HG02588 (cell line): ENCODE measurements around the gene PHACTR1.
A peak's percentile ranks its signal among the peaks of the same experiment; 100 is the strongest.
"Not testable (repeated sequence)": the region's sequence is repeated elsewhere in the genome, so short reads cannot be mapped to it uniquely, and the experiment has no call there.

Experiments
- ATAC-seq: cut with Tn5 transposase; IDR thresholded peaks from one replicate; pipeline ENCODE4 v1.9.1; 2021; ENCODE audit warnings: mild to moderate bottlenecking, moderate library complexity; ENCODE audit not compliant: unreplicated experiment

Gene PHACTR1

GRCh38 chr6:13298446-13298845 is 581.9 kb downstream of the PHACTR1 start:
- no peak for ATAC-seq

GRCh38 chr6:13299403-13299821 is 582.8 kb downstream of the PHACTR1 start:
- ATAC-seq = no peak

DNA sequence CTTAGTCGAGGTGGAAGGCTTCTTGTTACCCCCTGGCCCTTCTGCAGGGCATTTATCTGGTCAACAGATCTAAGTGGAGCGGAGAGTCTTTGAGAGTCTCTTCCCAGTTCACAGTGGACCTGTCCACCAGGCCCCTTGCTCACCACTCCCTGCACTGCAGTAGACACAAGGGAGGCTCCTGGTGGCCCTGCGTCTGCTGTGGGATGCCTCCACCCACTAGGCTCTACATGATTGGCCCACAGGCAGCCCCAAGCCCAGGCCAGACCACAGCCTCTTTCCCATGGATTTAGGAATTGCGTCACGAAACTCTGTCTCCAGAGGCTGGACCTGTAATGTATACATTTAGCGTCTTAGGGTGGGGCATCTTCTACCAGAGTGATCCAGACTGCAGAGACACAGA is 583.4 kb downstream of the PHACTR1 start:
- ATAC-seq = no peak

GRCh38 chr6:13300643-13301590 is 584.4 kb downstream of the PHACTR1 start:
- ATAC-seq = no peak

DNA sequence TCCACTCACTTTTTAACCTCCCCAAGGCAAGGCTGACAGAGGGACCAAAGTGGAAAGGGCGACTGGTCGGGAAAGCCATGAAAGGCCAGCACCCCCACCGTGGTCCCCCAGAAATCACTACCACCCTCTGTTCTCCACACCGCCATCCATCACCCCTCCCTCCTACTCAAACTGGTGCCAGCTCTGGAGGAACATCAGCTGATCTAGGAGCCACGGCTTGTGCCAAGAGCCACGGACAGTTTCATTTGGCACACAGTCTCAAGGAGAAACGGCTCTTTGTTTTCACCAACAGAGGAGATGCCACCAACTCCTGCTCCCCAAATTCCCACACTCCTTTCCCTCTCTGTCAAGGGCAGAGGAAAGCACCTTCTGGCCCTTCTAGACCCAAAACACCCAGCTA is 585.7 kb downstream of the PHACTR1 start:
- no peak for ATAC-seq

DNA sequence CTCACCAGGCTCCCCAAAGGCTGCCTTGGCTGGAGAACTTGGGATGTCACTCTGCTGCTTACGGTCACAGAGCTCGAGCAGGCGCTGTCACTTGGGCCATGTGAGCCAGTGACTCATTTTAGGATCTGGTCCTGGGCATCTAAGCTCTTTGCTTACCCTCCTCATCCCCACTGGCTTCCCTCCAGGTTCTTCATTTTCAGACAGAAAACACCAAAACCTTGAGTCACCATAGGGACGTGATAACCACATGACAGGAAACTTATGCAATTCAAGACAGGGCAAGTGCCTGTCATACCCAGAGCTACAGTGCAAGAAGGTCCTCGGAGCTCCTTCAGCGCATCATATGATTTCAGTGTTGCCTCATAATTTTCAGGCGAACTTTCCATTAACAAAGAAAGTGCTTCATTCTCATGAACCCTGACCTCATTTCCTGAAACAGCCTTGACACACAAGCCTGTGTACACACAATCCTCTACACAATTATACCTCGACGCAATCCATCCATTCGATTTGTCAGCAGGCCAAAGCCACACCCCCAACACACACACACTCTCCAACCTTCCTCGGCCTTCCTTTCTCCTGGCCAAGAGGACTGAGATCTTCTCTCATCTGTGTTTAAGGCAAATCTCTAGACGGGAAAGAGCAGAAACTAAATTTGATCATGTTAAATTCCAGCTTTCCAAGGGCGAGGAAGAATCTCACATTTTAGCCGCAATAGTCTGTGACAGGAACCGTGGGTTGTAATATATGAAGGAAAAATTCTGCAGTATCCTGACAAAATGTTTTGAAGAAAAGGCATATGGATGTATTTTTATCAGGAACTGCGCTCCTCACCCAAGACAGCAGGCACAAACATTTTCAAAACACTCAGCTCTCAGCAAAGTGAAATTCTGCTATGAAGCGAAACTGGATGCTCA is 586.4 kb downstream of the PHACTR1 start:
- ATAC-seq = peak; percentile 65

DNA sequence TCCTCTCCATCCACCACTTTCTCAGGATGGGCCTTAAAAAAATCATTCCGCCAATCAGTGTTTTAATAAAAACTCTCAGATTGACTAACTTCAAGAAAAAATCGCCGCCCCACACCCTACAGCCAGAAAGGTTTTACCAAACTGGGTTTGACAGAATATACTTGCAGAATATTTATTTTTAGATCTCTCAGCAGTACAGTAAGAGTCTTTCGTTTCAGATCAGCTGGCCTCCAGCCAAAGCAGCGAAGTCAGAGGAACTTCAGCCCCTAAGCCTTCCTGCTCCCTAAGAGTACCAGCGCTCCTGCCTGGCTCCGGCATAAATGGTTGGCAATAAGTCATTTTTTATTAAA is 587.1 kb downstream of the PHACTR1 start:
- peak; percentile 52 for ATAC-seq

- no peak for ATAC-seq
These were observed 587.5 kb downstream of the PHACTR1 start for GRCh38 chr6:13304101-13304500.

- ATAC-seq = peak; percentile 36
These were observed 588.2 kb downstream of the PHACTR1 start for GRCh38 chr6:13304580-13305260.

- no peak for ATAC-seq
These were observed 588.7 kb downstream of the PHACTR1 start for GRCh38 chr6:13305288-13305687.

DNA sequence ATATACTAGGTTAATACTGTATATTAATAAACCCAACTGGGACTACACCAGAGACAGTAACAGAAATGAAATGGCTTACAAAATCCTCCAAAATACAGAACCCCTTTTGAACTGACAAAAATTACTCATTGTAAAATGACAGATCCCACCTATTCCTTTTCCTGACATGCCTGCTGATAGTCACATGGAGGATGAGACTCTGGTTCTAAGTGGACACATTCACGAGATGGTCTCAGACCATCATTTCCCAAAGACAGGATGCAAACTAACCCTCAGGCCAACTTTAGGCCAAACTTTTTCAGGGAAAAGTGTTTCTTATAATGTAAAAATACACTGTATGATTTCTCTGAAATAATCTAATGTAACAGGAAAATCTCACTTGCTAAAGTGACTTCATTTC is 589.2 kb downstream of the PHACTR1 start:
- no peak for ATAC-seq

DNA sequence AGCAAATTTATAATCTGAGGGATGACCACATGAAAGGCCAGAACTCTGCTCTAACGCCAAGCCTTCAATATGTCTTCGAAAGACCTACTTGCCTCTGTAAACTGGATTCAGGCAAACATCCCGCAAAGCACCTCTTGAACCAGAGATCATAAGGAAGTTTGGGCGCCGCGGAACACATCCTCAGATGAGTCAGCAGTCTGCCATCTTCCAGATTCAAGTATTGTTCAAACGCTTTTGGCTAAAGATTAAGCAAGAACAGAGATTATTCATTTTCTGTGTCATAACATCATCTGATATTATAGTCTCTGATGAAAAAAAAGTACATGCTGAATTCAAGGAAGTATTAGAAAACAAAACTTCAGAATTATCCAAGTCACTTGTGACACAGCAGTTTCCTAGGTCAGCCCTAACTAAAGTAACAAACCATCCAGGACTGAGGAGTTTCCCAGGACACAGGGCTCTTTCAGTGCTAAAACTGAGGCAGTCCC is 591.0 kb downstream of the PHACTR1 start:
- ATAC-seq = no peak

DNA sequence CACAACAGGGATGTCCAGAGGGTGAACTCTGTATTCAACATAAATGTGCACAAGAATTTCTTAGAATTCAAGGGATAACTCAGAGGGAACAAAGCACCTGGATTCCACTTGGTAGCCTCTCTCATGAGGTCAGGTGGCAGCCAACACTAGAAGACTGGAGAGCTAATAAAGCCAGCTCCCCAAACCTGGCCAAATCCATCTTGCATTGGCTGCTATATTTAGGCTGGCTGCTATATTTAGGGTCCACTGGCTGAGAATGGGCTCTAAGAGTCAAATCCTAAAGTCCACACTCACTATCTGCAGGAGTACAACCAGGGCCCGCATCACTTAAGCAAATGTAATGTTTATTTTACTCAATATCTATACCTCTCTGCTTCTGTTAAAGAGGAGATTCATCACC is 591.8 kb downstream of the PHACTR1 start:
- ATAC-seq = no peak

DNA sequence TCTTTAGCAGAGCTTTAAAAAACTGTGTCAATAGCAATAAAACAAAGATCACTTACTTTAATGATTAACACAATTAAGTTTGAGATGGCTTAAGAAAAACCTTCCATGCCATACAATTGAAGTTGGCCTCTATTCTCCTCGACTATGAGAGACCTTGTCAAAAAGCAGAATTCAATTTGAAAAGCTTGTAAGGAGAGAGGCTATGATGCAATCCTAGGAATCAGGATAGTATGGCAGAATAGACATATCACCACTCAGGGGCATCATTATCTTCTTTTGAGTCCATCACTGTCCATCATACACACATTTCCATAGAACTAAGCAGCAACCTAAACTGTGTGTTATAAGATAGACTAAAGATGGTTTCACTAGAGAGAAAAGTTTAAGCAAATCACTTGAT is 594.6 kb downstream of the PHACTR1 start:
- ATAC-seq = no peak

- no peak for ATAC-seq
These were observed 598.2 kb downstream of the PHACTR1 start for GRCh38 chr6:13314806-13315205.

- no peak for ATAC-seq
These were observed 599.3 kb downstream of the PHACTR1 start for GRCh38 chr6:13315896-13316295.

DNA sequence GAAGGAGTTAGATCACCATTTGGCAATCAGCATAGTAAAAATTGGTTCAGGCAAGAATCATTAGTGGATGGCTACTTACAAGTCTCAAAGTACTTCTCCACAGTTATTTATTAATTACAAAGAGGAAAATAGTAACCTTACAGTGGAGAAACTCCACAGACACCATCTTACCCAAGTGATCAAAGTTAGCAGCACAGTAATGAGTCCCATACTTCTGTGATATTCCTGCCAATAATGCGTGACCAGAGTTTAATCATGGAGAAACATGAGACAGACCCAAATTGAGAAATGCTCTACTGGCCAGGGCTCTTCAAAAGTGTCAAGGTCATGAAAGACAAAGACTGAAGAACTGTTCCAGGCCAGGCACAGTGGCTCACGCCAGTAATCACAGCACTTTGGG is 602.3 kb downstream of the PHACTR1 start:
- ATAC-seq = no peak

- ATAC-seq = no peak
These were observed 603.5 kb downstream of the PHACTR1 start for GRCh38 chr6:13319891-13320564.

- ATAC-seq = not testable (repeated sequence)
These were observed 609.5 kb downstream of the PHACTR1 start for GRCh38 chr6:13326031-13326586.

GRCh38 chr6:13327691-13328075 is 611.1 kb downstream of the PHACTR1 start:
- ATAC-seq = no peak
